ENCODE measurements around the gene LDLRAP1.

The LDLRAP1 gene

DNA sequence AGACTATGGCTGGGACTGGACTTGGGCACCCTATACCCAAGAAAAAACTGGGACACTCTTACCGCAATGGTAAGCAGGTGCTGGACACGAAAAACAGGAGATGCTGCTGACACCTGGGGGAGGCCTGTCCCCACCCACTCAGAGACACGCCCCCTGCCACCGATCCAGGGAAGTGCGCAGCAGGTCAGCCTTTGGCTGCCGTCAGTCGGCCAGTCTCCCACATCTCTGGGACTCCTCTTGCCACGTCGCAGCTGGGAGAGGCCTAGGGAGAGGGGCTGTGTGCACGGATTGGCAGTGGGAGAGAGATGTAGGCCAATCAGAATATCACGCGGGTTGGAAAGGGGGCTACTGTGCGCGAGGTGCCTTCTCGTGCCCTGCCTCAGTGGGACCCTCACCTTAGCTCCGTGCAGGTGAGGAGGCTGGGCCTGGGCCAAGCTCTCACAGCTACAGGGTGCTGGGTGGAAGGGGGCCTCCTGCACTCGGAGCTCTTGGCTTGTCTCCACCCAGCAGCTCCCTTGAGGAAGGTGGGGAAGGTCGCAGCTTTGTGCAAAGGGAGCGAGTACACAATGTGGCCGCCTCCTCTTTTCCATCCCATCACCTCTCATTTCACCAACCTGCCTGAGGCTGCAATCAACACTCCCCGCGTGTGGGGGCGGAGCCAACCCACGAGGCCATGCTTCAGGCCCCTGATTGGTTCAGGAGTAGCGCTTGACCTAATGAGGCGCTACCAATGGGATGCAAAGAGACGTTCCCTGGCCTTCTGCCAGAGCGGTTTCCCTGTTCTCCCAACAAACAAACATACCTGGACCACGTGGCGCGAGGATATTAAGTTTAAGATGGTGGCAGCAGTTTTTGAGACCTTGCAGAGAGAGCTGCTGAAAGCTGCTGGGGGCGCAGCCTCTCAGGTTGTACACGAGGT, 25.7 kb upstream of the LDLRAP1 start:
- no peak overlapping the region for H3K27ac ChIP-seq
- no peak for TF ChIP-seq CTCF (IDR thresholded peaks at IDR 0.05)
- H3K4me3 ChIP-seq = no peak overlapping the region
- no peak for DNase-seq (ENCODE audit: low spot score)

DNA sequence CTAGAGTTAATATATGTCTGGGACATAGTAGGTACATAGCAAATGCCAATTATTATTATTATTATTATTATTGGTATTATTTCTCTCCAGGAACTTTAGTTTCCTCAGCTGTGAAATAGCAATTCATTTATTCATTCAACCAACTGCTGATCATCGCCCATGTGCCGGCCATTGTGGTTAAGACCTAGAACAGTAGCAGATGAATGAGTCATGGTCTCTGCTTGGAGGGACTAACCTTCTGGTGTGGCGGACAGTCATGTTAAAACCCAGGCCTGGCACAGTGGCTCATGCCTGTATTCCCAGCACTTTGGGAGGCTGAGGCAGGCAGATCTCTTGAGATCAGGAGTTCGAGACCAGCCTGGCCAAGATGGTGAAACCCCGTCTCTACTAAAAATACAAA, 23.8 kb upstream of the LDLRAP1 start:
- no peak for DNase-seq (ENCODE audit: low spot score)
- Histone ChIP-seq H3K27ac (no peak overlapping the region), H3K4me3 (no peak overlapping the region)
- no peak for TF ChIP-seq CTCF (IDR thresholded peaks at IDR 0.05)

DNA sequence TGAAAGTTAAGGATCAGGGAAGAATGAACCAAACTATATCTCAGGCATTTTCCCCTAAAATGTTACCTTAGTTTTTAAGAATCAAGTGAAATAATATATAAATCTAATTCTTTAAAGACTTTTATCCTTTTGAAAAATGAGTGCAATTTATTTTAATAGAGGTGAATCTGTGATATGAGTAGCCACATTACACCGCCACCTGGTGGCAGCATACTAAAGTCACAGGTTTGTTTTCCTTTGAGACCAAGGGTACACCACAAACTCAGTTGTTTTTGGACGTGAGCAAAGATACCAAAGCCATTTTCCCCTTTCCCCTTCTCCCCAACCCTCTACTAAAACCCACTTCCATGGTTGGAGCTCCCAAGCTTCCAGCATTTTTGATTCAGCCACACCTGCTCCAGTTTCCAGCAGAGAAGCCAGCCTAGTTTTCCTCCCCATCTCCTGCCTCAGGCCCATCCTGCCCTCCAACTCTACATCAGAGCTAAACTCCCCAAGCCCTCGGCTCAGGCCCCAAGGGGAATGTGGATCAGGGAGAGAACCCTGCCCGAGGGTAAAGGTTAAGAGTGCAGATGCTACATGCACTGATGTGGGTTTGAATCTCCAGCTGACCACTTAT, 22.9 kb upstream of the LDLRAP1 start:
- H3K4me3 ChIP-seq = no peak overlapping the region
- H3K27ac ChIP-seq = no peak overlapping the region
- DNase-seq (ENCODE audit: low spot score) = no peak
- TF ChIP-seq CTCF (IDR thresholded peaks at IDR 0.05) = peak; percentile 87

DNA sequence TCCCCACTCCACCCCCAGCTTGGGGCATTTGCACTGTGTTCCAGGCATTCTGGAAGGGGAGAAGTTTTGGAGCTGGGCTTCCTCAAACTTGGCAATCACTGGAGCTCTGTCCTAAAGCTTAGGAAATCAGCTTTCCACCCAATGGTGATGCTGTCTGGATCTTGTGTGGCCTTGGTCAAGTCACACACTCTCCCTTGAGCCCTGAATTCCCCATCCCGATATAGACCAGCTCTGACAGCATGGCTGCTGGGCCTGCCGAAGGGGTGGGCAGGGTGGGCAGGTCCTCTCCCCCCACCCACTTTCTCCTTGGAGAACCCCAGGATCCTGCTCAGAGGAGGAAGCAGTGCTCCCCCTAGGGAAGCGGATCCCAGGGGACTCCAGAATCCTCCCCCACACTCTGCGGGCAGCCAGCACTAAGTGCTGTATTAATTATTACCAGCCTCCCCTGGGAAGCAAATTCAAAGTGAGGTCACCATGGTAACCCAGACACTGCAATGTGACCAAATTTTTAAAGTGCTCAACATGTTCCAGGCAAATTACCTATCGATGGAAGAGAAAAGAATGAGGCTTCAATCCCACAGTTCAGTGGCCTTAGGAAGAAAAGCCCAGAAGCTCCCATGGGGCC, 21.3 kb upstream of the LDLRAP1 start:
- no peak for TF ChIP-seq CTCF (IDR thresholded peaks at IDR 0.05)
- DNase-seq (ENCODE audit: low spot score) = no peak
- Histone ChIP-seq H3K4me3 (no peak overlapping the region), H3K27ac (no peak overlapping the region)

GRCh38 chr1:25523542-25523941, 19.9 kb upstream of the LDLRAP1 start:
- no peak overlapping the region for H3K4me3 ChIP-seq
- TF ChIP-seq CTCF (IDR thresholded peaks at IDR 0.05) = peak; percentile 15
- DNase-seq (ENCODE audit: low spot score) = no peak
- no peak overlapping the region for H3K27ac ChIP-seq

DNA sequence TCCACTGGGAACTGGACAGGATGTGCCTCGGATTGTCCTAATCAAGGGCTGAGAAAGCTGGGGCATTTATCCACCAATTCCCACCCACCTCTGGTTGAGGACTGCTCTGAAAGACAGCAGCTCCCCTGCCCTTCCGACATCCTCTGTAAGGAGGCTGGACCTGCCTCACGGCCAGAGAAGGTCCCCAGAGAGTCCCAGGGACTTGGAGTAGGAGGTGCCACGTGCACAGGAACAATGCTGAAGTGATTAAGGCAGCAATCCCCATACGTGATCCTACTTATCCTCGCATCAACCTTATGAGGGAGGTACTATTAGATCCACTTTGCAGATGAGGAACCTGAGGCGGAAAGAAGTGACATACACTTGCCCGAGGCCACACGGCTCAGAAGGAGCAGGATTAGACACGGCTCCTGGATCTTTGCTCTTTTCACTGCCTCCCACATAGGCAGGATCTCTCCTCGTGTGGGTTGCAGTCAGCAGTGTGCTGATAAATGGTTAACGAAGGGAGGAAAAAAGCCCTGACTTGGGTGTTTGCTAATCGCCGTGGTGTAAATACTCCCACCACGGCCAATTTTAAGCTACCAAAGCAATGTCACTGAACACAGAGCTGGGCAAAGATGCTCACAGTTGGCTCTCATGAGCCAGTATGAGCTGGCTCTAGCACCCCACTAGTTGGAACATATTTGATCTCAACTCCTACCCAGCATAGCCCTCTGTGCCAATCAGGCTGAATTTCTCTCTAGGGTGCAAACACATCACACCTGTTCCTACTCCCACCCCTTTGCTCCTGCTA, 18.6 kb upstream of the LDLRAP1 start:
- H3K4me3 ChIP-seq = no peak overlapping the region
- DNase-seq (ENCODE audit: low spot score) = no peak
- TF ChIP-seq CTCF (IDR thresholded peaks at IDR 0.05) = no peak
- no peak overlapping the region for H3K27ac ChIP-seq
